ENCODE data around the gene RNU6-9.
"Not testable (repeated sequence)": the region's sequence is repeated elsewhere in the genome, so short reads cannot be mapped to it uniquely, and the experiment has no call there.

The RNU6-9 gene

GRCh38 chr19:892894-893689 lies at the start of gene RNU6-9, which contains the start of gene MED16:
RNU6-9 (plus strand) TSS chr19:893484.
MED16 (minus strand) TSS chr19:893187; CDS start chr19:891131, 2,056 bp downstream.
- Mint-ChIP-seq H3K27me3 (no peaks in the 10 kb centered on the region), H3K9me3 (ENCODE audit: low read depth) (no peaks in the 10 kb centered on the region), H3K27ac (peak within 1 kb of the TSS; percentile 99), H3K4me1 (ENCODE audit: low read depth) (peaks cover 21% of the 10 kb centered on the region), H3K4me3 (peak within 1 kb of the TSS; percentile 92), H3K36me3 (no peaks in the 10 kb centered on the region)

- Mint-ChIP-seq H3K4me1 (ENCODE audit: low read depth) (peaks cover 6% of the 10 kb centered on the region), H3K27ac (no peak overlapping the region), H3K4me3 (no peak overlapping the region), H3K36me3 (no peaks in the 10 kb centered on the region), H3K9me3 (ENCODE audit: low read depth) (no peaks in the 10 kb centered on the region), H3K27me3 (peaks cover 18% of the 10 kb centered on the region)
These were observed 49.3 kb upstream of the RNU6-9 start for GRCh38 chr19:843836-844545.

GRCh38 chr19:844546-844971 lies 48.7 kb upstream of the RNU6-9 start:
- H3K27me3 Mint-ChIP-seq = peaks cover 18% of the 10 kb centered on the region
- H3K27ac Mint-ChIP-seq = no peak overlapping the region
- no peak overlapping the region for H3K4me3 Mint-ChIP-seq
- no peaks in the 10 kb centered on the region for H3K36me3 Mint-ChIP-seq
- no peaks in the 10 kb centered on the region for H3K9me3 Mint-ChIP-seq (ENCODE audit: low read depth)
- H3K4me1 Mint-ChIP-seq (ENCODE audit: low read depth) = peaks cover 6% of the 10 kb centered on the region

GRCh38 chr19:845707-846521 lies 47.4 kb upstream of the RNU6-9 start:
- no peaks in the 10 kb centered on the region for H3K36me3 Mint-ChIP-seq
- peaks cover 18% of the 10 kb centered on the region for H3K27me3 Mint-ChIP-seq
- H3K4me3 Mint-ChIP-seq = no peak overlapping the region
- H3K4me1 Mint-ChIP-seq (ENCODE audit: low read depth) = peaks cover 6% of the 10 kb centered on the region
- H3K27ac Mint-ChIP-seq = no peak overlapping the region
- no peaks in the 10 kb centered on the region for H3K9me3 Mint-ChIP-seq (ENCODE audit: low read depth)

- Mint-ChIP-seq H3K27ac (no peak overlapping the region), H3K36me3 (no peaks in the 10 kb centered on the region), H3K9me3 (ENCODE audit: low read depth) (no peaks in the 10 kb centered on the region), H3K4me3 (no peak overlapping the region), H3K4me1 (ENCODE audit: low read depth) (peaks cover 3% of the 10 kb centered on the region), H3K27me3 (peaks cover 14% of the 10 kb centered on the region)
These were observed 44.8 kb upstream of the RNU6-9 start for GRCh38 chr19:848386-848921.

GRCh38 chr19:849195-849594 lies 44.1 kb upstream of the RNU6-9 start:
- H3K36me3 Mint-ChIP-seq; H3K4me1 Mint-ChIP-seq (ENCODE audit: low read depth); H3K9me3 Mint-ChIP-seq (ENCODE audit: low read depth); H3K27ac Mint-ChIP-seq; H3K4me3 Mint-ChIP-seq: not testable (repeated sequence)
- H3K27me3 Mint-ChIP-seq = peaks cover 14% of the 10 kb centered on the region

GRCh38 chr19:850221-850978 lies 42.9 kb upstream of the RNU6-9 start:
- Mint-ChIP-seq H3K4me1 (ENCODE audit: low read depth) (no peaks in the 10 kb centered on the region), H3K4me3 (no peak overlapping the region), H3K27ac (no peak overlapping the region), H3K27me3 (peaks cover 8% of the 10 kb centered on the region), H3K9me3 (ENCODE audit: low read depth) (no peaks in the 10 kb centered on the region), H3K36me3 (no peaks in the 10 kb centered on the region)

- Mint-ChIP-seq H3K27me3 (peaks cover 5% of the 10 kb centered on the region), H3K9me3 (ENCODE audit: low read depth) (no peaks in the 10 kb centered on the region)
These were observed 42.3 kb upstream of the RNU6-9 start for GRCh38 chr19:850979-851335.

GRCh38 chr19:852136-853013 lies 40.9 kb upstream of the RNU6-9 start, which contains the start of gene ELANE:
ELANE (plus strand) TSS chr19:852303; CDS start chr19:852329, 26 bp downstream.
- no peaks in the 10 kb centered on the region for H3K36me3 Mint-ChIP-seq
- H3K4me1 Mint-ChIP-seq (ENCODE audit: low read depth) = no peaks in the 10 kb centered on the region
- no peak within 1 kb of the TSS for H3K27ac Mint-ChIP-seq
- H3K27me3 Mint-ChIP-seq = peaks cover under 1% of the 10 kb centered on the region
- H3K4me3 Mint-ChIP-seq = no peak within 1 kb of the TSS
- H3K9me3 Mint-ChIP-seq (ENCODE audit: low read depth) = no peaks in the 10 kb centered on the region

More at GRCh38 chr19:850979-851335, 42.3 kb upstream of the RNU6-9 start:
- H3K4me1 Mint-ChIP-seq (ENCODE audit: low read depth) = no peaks in the 10 kb centered on the region
- H3K4me3 Mint-ChIP-seq = no peak overlapping the region
- no peaks in the 10 kb centered on the region for H3K36me3 Mint-ChIP-seq
- no peak overlapping the region for H3K27ac Mint-ChIP-seq

GRCh38 chr19:853014-853585 lies 40.2 kb upstream of the RNU6-9 start:
- H3K9me3 Mint-ChIP-seq (ENCODE audit: low read depth) = no peaks in the 10 kb centered on the region
- no peak overlapping the region for H3K27ac Mint-ChIP-seq
- H3K4me3 Mint-ChIP-seq = no peak overlapping the region
- H3K4me1 Mint-ChIP-seq (ENCODE audit: low read depth) = no peaks in the 10 kb centered on the region
- no peaks in the 10 kb centered on the region for H3K27me3 Mint-ChIP-seq
- no peaks in the 10 kb centered on the region for H3K36me3 Mint-ChIP-seq

GRCh38 chr19:853614-854220 lies 39.6 kb upstream of the RNU6-9 start:
- not testable (repeated sequence) for H3K4me3 Mint-ChIP-seq; H3K36me3 Mint-ChIP-seq; H3K9me3 Mint-ChIP-seq (ENCODE audit: low read depth); H3K27ac Mint-ChIP-seq; H3K4me1 Mint-ChIP-seq (ENCODE audit: low read depth); H3K27me3 Mint-ChIP-seq

GRCh38 chr19:854549-854948 lies 38.7 kb upstream of the RNU6-9 start:
- Mint-ChIP-seq H3K27ac (no peak overlapping the region), H3K4me3 (no peak overlapping the region), H3K36me3 (no peaks in the 10 kb centered on the region), H3K27me3 (no peaks in the 10 kb centered on the region), H3K4me1 (ENCODE audit: low read depth) (no peaks in the 10 kb centered on the region), H3K9me3 (ENCODE audit: low read depth) (no peaks in the 10 kb centered on the region)

- no peaks in the 10 kb centered on the region for H3K36me3 Mint-ChIP-seq
- no peaks in the 10 kb centered on the region for H3K9me3 Mint-ChIP-seq (ENCODE audit: low read depth)
- H3K27ac Mint-ChIP-seq = no peak overlapping the region
- H3K4me1 Mint-ChIP-seq (ENCODE audit: low read depth) = peaks cover 2% of the 10 kb centered on the region
- no peaks in the 10 kb centered on the region for H3K27me3 Mint-ChIP-seq
- H3K4me3 Mint-ChIP-seq = no peak overlapping the region
These were observed 38.1 kb upstream of the RNU6-9 start for GRCh38 chr19:855142-855541.
